Activated CD8-positive, alpha-beta memory T cell treated with anti-CD3 and anti-CD28 coated beads for 4 hours (primary cell): ENCODE results near the gene RCOR1.
"Not testable (repeated sequence)": the region's sequence is repeated elsewhere in the genome, so short reads cannot be mapped to it uniquely, and the experiment has no call there.

Experiments used
- DNase-seq, 2 donors: peaks; one replicate each; pipeline ENCODE4 v3.0.0-alpha.2; 2020; ENCODE audit warnings: low read depth in 2 of 2

Gene RCOR1

GRCh38 chr14:102593061-102593824 lies 794 bp downstream of the RCOR1 start:
- DNase-seq: peak; percentile 13 to 24

GRCh38 chr14:102593825-102594137 lies 1.3 kb downstream of the RCOR1 start:
- no peak for DNase-seq

- DNase-seq: peak in 1 of 2 donors; percentile 24
These were observed 2.2 kb downstream of the RCOR1 start for GRCh38 chr14:102594514-102595175.

GRCh38 chr14:102601378-102601925 lies 9.0 kb downstream of the RCOR1 start:
- DNase-seq: no peak

GRCh38 chr14:102602421-102603292 lies 10.2 kb downstream of the RCOR1 start:
- DNase-seq: no peak

GRCh38 chr14:102603293-102603907 lies 11.0 kb downstream of the RCOR1 start:
- no peak for DNase-seq

- DNase-seq: no peak
These were observed 11.7 kb downstream of the RCOR1 start for GRCh38 chr14:102604183-102604582.

GRCh38 chr14:102605029-102605428 lies 12.6 kb downstream of the RCOR1 start:
- no peak for DNase-seq

- DNase-seq: no peak
These were observed 13.8 kb downstream of the RCOR1 start for GRCh38 chr14:102606296-102606695.

- no peak for DNase-seq
These were observed 15.6 kb downstream of the RCOR1 start for GRCh38 chr14:102608064-102608446.

- DNase-seq: no peak
These were observed 18.7 kb downstream of the RCOR1 start for GRCh38 chr14:102610968-102611811.

- DNase-seq: no peak
These were observed 23.9 kb downstream of the RCOR1 start for GRCh38 chr14:102616318-102616717.

GRCh38 chr14:102616799-102617198 lies 24.4 kb downstream of the RCOR1 start:
- no peak for DNase-seq

GRCh38 chr14:102619012-102619411 lies 26.6 kb downstream of the RCOR1 start:
- not testable (repeated sequence) for DNase-seq

GRCh38 chr14:102620413-102620812 lies 28.0 kb downstream of the RCOR1 start:
- no peak for DNase-seq

GRCh38 chr14:102622262-102622885 lies 29.9 kb downstream of the RCOR1 start:
- DNase-seq: no peak

GRCh38 chr14:102624666-102625065 lies 32.2 kb downstream of the RCOR1 start:
- DNase-seq: no peak

- no peak for DNase-seq
These were observed 33.3 kb downstream of the RCOR1 start for GRCh38 chr14:102625564-102626296.

- no peak for DNase-seq
These were observed 34.1 kb downstream of the RCOR1 start for GRCh38 chr14:102626530-102626929.

- no peak for DNase-seq
These were observed 36.6 kb downstream of the RCOR1 start for GRCh38 chr14:102629011-102629444.
